NCI-H2227 treated with DMSO at 0.1 percent for 48 hours (cell line): ENCODE data around the gene CNTN4.

ENCODE experiments used
- DNase-seq: peaks from one replicate; lab custom pipeline; 2025; lab: John Stamatoyannopoulos, UW

Gene CNTN4

DNA sequence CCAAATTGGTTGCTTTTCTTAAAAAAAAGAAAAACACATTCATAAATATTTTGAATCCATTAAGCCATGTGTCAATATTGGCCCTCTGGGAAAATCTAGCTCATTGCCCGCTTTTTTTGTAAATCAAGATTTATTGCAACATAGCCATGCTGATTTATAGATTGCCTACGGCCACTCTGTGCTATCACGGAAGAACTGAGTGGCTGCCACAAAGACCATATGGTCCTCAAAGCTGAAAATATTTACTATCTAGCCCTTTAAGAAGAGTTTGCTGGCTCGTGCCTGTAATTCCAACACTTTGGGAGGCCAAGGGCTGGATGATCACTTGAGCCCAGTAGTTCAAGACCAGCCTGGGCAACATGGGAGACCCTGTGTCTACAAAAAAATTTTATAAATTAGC lies 965.6 kb downstream of the CNTN4 start:
- no peak for DNase-seq

DNA sequence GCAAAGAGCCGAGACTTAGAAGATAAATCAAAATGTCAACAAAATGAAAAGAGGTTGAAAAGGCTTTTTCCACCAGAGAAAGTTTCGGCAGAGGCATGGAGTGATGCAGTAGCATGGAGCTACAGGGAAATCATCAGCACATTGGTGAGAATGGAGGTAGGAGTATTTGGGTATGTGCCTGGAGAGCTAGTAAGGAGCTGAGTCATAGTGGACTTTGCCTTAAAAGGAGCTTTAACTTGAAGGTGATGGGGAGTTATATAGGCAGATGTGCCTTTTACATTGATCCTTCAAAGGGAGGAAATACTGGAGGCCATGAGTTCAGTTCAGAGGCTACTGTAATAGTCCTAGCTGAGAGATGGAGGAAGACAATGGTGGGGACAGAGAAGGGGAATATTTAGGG lies 967.2 kb downstream of the CNTN4 start:
- no peak for DNase-seq

DNA sequence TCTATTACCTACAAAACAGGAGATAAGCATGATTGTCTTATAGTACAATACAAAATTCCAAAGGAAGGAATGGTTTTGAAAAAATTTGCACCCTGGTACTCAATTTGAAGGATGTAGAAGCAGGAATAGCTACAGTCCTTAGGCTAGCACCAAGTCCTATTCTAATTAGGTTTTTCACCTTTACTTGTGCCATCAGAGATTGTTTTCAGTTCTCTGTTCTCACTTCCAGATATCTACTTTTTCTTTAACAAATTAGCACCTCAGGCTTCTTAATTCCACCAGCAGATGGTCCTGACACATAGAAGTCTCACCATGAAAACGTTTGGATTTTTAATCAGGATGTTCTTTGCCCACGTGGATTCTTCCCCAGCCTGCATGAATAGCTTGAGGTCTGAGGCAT lies 967.7 kb downstream of the CNTN4 start:
- DNase-seq = no peak

DNA sequence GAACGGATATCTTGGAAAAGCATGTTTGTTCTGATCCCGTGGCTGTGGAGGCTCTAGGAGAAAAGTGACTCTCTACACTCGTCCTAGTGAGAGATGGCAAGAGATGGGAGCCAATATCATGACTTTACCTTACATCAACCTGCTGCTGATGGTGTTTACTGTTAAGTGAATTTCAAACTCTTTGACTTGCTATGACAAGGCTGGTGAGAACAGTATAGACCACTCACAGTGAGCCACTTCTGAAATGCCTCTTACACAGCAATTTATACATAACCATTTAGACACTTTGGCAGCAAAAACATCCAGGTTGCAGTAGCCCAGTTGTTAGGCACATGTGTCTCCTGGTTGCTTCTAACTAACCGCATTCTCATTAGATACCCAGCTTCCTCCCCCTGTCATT lies 968.2 kb downstream of the CNTN4 start:
- DNase-seq = no peak

DNA sequence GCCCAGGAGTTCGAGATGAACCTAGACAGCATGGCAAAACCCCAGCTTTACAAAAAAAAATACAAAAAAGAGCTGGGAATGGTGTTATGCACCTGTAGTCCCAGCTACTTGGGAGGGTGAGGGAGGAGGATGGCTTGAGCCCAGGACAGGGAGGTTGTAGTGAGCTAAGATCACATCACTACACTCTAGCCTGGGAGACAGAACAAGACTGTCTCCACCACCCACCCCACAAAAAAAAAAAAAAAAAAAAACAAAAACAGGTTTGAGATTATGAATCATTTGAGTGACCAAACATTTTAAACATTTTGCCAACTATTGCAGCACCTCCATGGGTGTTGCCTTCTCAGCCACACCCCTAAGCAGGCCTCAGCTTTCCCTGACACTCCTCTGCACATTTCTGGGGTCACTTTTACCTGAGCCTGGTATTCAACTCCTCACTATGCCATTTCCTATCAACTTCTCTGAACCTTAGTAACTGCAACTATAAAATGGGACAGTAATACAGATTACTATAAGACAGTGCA lies 969.8 kb downstream of the CNTN4 start:
- DNase-seq = no peak

GRCh38 chr3:3069723-3070122 lies 971.1 kb downstream of the CNTN4 start:
- DNase-seq = no peak

GRCh38 chr3:3071136-3071535 lies 972.5 kb downstream of the CNTN4 start:
- no peak for DNase-seq

DNA sequence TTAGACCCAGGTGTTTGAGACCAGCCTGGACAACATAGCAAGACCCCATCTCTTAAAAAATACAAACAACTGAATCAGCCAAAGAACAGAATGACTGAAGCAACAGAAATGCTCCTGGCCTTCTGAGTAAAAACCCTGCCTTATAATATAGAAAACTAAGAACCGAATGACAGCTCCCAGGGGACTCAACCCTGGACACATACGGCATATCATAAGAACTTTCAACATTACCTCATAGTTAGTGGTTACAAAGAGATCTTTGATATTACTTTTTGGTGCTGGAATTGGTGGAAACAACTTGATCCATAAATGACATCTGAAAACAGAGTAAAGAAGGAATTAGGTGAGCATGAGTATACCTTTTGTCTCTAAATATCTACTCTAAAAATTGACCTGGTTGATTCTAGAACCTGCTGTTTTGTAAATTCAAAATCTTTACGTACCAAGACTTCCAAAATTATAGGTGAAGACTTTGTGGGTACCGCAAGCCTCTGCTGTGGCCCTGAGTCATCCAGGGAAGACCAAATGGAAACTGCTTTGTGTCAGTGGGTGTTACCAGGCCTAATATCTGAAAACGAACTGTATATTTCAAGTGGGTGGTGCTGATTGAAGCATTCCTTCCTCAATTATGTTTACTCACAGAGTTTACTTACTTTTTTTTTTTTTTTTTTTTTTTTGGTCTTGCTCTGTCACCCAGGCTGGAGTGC lies 976.0 kb downstream of the CNTN4 start:
- no peak for DNase-seq

DNA sequence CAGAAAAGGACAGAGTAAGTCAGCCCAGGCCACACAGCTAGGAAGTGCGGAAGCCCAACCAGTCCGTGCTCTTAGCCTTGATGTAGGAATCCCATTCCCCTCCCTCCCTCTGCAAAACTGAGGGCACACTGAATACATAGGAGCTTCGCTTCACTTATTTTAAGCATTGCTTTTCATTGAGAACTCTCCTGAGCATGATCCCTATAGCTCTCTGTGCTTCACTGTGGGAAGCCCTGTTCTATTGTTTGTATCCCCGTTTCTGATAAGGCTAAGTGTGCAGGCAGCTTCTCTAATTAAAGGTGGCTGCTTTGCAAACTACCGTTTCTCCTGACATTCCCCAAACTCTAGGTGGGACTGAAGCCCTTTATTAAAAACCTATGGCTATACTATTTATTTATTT lies 981.6 kb downstream of the CNTN4 start:
- no peak for DNase-seq

DNA sequence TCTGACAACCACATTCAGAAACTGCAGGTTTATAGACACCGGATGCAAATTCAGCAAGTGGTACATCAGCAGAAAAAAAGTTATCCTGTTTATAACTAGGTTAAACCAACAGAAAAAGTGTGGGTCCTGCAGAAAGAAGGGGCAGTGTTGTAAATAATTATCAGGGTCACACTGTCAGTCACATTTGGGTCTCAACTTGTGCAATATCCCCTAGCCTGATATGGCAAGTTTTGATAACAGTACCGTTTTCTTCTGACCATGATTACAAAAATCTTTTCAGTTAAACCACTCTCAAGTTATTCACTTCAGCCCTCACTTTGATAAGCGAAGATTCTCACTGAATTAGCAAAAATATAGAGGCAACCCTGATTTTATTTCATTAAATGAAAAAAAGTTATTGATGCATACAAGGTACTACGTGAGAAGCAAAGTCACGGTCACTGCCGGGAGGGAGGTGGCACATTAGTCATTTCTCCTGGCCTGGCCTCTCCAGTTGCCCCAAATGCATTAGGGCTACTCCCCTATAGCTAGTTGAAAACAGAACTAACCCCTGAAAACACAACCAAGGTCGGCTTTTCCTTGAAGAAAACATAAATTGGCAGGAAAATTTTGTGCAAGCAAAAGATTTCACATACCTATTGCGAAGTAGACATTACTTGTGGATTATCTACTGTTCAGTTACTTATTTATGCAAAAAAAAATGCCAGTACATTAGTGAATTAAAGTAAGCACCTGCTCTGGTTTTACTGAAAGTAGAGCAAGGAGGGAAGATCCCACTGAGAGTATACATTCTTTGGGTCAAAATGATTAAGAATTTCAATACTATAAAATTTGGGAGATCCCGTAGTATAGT lies 982.9 kb downstream of the CNTN4 start:
- DNase-seq = no peak

- no peak for DNase-seq
Measured at GRCh38 chr3:3082234-3082924, 983.7 kb downstream of the CNTN4 start.

- no peak for DNase-seq
Measured at GRCh38 chr3:3084890-3085289, 986.2 kb downstream of the CNTN4 start.

GRCh38 chr3:3085782-3086181 lies 987.1 kb downstream of the CNTN4 start:
- no peak for DNase-seq

GRCh38 chr3:3086239-3086638 lies 987.6 kb downstream of the CNTN4 start:
- no peak for DNase-seq

DNA sequence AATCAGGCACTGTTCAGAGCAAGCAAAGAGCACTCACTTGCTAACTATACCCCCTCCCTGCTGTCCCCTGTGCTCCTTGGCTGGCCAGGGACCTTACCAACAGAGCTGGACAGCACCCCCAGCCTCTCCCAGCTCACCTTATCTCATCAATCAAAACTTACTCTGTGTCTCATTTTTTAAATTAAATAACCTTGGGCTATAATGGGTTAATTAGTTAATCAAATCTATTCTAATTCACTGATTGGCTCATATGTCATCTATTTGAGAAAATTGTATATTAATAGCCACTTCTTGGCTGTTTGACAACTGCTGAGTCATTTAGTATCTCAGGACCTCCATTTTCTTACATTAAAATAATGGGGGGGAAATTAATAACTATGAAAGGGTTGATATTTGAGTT lies 988.6 kb downstream of the CNTN4 start:
- DNase-seq = no peak

- no peak for DNase-seq
Measured at GRCh38 chr3:3087716-3088465, 989.2 kb downstream of the CNTN4 start.

- no peak for DNase-seq
Measured at GRCh38 chr3:3089017-3089416, 990.4 kb downstream of the CNTN4 start.

DNA sequence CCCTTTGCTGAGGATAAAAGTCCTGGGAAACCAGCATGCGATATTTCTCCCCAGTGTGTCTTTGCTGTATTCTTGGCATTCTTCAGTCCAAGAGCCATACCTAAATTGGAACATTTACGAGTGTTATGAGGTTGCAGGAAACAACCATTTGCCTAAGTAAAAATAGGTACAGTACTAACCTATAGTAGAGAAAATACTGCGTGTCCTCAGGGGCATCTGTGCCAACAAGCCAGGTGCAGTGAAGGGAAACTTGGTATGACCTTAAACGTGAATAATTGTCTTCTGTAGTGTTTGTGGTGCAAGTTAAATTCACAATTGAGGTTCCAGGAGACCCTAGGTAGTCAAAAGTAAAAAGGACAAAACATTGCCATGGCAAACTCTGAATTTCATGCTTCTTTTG lies 999.3 kb downstream of the CNTN4 start:
- no peak for DNase-seq

DNA sequence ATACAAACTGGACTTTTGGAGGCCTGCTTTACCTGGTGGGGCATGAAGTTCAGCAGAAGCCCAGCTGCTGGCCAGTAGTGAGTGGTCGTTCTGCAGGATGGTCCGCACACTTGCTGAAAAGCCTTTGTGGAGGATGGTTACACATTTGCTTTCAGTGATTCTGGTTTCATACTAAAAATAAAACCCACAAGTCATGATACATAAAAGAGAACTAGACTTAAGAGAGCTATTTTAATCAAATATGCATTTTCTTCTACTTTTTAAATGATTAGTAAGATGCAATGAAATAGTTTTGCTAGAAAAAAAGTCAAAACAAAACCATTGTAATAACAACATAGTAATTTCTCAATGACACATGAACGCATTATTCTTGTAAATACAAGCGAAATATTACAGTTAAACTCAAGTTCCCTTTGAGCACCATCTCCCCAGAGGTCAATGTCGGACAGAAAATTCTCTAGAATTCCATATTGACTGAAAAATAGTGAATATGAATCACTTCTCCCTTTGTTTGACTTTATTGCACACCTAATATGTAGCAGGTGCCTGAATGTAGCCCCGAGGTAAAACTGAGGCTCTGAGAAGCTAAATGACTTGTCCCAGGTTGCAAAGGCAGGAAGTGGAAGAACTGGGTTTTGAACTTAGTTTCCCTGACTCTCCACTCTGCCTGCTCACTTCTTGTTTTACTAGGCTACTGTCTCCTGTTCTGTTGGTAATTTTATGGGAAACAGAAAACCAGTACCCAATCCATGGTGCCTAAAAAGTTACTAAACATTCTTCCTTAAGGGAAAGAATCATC lies 1003.2 kb downstream of the CNTN4 start:
- DNase-seq = no peak

DNA sequence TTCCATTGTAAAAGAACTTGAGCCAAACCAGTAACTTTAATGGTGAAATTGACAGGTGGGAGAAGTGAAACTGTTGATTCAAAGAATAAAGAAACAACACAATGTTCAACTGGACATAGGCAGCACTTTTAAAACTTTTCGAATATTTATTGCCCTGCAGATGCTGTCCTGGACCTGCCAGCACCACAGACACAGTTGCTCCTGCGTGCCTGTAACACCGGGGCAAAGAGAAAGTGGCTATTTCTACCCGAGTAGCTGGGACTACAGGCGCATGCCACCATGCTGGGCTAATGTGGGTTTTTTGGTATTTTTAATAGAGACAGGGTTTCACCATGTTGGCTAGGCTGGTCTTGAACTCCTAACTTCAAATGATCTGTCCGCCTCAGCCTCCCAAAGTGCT lies 1004.1 kb downstream of the CNTN4 start:
- DNase-seq = no peak

DNA sequence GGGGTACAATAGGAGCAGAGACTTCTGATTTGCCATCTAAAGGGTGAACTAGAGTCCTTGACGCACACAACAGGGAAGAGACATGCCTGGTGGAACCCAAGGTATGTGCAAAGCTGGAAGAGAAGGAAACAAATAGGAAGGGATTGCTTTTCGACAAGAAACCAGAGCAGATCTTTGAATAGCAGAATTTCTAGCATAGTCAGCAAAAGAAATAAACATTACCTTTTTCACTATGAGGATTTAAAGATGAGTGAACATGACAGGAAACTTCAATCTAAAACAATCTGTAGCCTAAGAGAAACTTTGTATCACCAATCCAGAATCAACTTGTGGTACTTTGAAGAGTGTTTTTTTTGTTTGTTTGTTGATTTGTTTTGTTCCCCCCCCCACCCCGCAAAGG lies 1006.6 kb downstream of the CNTN4 start:
- no peak for DNase-seq
